SU-DHL-6 (cell line): ENCODE results near the gene ARSB.
"Not testable (repeated sequence)": the region's sequence is repeated elsewhere in the genome, so short reads cannot be mapped to it uniquely, and the experiment has no call there.

Experiments used
- EZH2phosphoT487 ChIP-seq: fragments of 200-600 bp; sonication (generic), shearing (Covaris generic); conservative IDR thresholded peaks from 2 replicates; pipeline ENCODE4 v1.6.1; 2018; ENCODE audit warnings: mild to moderate bottlenecking, antibody characterized with exemption, low read length, moderate library complexity, mixed read lengths
- TF ChIP-seq, protein P1 (sequence below): fragments of 200-600 bp; sonication (generic); IDR thresholded peaks from one replicate; pipeline ENCODE4 v1.5.1; 2017; ENCODE audit warnings: antibody characterized with exemption, mild to moderate bottlenecking, low read length, moderate library complexity; ENCODE audit not compliant: insufficient read depth, poor library complexity, severe bottlenecking

DNA sequence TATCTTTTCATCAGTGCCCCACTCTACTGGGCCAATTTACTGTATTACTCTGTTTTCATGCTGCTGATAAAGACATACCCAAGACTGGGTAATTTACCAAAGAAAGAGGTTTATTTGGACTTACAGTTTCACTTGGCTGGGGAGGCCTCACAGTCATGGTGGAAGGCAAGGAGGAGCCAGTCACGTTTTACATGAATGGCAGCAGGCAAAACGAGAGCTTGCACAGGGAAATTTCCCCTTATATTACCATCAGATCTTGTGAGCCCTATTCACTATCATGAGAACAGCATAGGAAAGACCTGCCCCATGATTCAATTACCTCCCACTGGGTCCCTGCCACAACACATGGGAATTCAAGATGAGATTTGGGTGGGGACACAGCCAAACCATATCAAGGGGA is 119.0 kb downstream of the ARSB start:
- TF ChIP-seq, protein P1, sequence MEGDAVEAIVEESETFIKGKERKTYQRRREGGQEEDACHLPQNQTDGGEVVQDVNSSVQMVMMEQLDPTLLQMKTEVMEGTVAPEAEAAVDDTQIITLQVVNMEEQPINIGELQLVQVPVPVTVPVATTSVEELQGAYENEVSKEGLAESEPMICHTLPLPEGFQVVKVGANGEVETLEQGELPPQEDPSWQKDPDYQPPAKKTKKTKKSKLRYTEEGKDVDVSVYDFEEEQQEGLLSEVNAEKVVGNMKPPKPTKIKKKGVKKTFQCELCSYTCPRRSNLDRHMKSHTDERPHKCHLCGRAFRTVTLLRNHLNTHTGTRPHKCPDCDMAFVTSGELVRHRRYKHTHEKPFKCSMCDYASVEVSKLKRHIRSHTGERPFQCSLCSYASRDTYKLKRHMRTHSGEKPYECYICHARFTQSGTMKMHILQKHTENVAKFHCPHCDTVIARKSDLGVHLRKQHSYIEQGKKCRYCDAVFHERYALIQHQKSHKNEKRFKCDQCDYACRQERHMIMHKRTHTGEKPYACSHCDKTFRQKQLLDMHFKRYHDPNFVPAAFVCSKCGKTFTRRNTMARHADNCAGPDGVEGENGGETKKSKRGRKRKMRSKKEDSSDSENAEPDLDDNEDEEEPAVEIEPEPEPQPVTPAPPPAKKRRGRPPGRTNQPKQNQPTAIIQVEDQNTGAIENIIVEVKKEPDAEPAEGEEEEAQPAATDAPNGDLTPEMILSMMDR = not testable (repeated sequence)
- TF ChIP-seq EZH2phosphoT487 = not testable (repeated sequence)
